Mucosa of stomach (tissue), 1 donor: ENCODE measurements around the gene SCFD2.

ENCODE experiments used
- H3K27me3 ChIP-seq: one replicate; pipeline ENCODE4 v1.7.0; 2013; ENCODE audit warnings: mild to moderate bottlenecking, low read length; ENCODE audit not compliant: control insufficient read depth, insufficient read depth
- H3K36me3 ChIP-seq: one replicate; pipeline ENCODE4 v1.7.0; 2013; ENCODE audit warnings: low read length; ENCODE audit not compliant: control insufficient read depth, insufficient read depth
- H3K4me1 ChIP-seq: one replicate; pipeline ENCODE4 v1.7.0; 2013; ENCODE audit warnings: mild to moderate bottlenecking, low read length; ENCODE audit not compliant: control insufficient read depth, insufficient read depth
- H3K4me3 ChIP-seq: one replicate; pipeline ENCODE4 v1.7.0; 2013; ENCODE audit warnings: low read length
- H3K9ac ChIP-seq: one replicate; pipeline ENCODE4 v1.7.0; 2013; ENCODE audit warnings: mild to moderate bottlenecking, low read length, moderate library complexity
- H3K9me3 ChIP-seq: one replicate; pipeline ENCODE4 v1.7.0; 2013; ENCODE audit warnings: mild to moderate bottlenecking, low read length, moderate library complexity; ENCODE audit not compliant: control insufficient read depth
- donor health status: Pancreatic carcinoma.

SCFD2 gene

GRCh38 chr4:53123171-53123570 lies 242.7 kb downstream of the SCFD2 start:
- Histone ChIP-seq H3K4me1 (peaks cover 32% of the 10 kb centered on the region), H3K4me3 (no peak overlapping the region), H3K27me3 (no peaks in the 10 kb centered on the region), H3K36me3 (no peaks in the 10 kb centered on the region), H3K9me3 (no peaks in the 10 kb centered on the region), H3K9ac (no peak overlapping the region)

- no peaks in the 10 kb centered on the region for H3K36me3 ChIP-seq
- no peaks in the 10 kb centered on the region for H3K27me3 ChIP-seq
- H3K4me3 ChIP-seq, result no peak overlapping the region
- H3K9me3 ChIP-seq, result no peaks in the 10 kb centered on the region
- peaks cover 32% of the 10 kb centered on the region for H3K4me1 ChIP-seq
- H3K9ac ChIP-seq, result no peak overlapping the region
These were observed 243.4 kb downstream of the SCFD2 start for GRCh38 chr4:53122280-53123116.

- Histone ChIP-seq H3K9ac (no peak overlapping the region), H3K4me1 (peaks cover 32% of the 10 kb centered on the region), H3K27me3 (no peaks in the 10 kb centered on the region), H3K36me3 (no peaks in the 10 kb centered on the region), H3K4me3 (no peak overlapping the region), H3K9me3 (no peaks in the 10 kb centered on the region)
These were observed 244.5 kb downstream of the SCFD2 start for GRCh38 chr4:53121264-53121865.

DNA sequence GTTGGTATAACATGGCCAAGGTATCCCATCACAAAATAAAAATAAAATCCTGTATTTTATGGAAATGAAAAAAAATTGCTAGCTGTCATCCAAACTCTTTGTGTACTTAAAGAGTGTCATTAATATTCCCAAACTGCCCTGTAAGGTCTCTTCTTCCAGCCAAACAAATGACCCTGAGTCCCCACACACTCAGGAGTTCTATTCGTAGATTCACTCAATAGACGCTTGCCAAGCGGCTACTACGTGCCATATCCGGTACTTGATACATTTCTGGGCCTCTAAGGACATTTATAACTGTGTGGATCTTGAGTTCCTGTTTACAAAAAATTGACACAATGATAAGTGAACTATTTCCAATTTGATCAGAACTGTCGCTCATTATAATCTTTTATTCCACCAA lies 245.1 kb downstream of the SCFD2 start:
- Histone ChIP-seq H3K36me3 (no peaks in the 10 kb centered on the region), H3K9me3 (no peaks in the 10 kb centered on the region), H3K4me1 (peaks cover 32% of the 10 kb centered on the region), H3K27me3 (no peaks in the 10 kb centered on the region), H3K9ac (no peak overlapping the region), H3K4me3 (no peak overlapping the region)

DNA sequence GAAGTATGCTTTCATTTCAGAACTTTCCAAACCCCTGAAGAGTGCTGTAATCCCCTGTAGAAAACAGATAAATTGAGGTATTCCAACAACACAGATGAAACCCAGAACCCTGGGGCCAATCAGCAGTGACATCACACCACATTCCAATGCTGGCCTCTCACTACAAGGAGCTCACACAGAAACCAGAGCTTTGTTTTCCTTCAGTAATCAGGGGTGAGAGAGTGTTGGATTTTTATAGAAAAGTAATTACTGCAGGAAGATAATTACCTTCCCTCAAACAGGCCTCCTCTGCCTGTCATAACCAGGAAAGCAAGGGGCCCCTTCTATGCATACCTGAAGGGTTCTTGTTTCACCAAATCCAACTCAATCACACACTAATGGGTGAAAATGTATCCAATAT lies 246.2 kb downstream of the SCFD2 start:
- no peaks in the 10 kb centered on the region for H3K36me3 ChIP-seq
- peaks cover 32% of the 10 kb centered on the region for H3K4me1 ChIP-seq
- H3K9me3 ChIP-seq, result no peaks in the 10 kb centered on the region
- no peak overlapping the region for H3K9ac ChIP-seq
- H3K27me3 ChIP-seq, result no peaks in the 10 kb centered on the region
- no peak overlapping the region for H3K4me3 ChIP-seq

GRCh38 chr4:53118676-53119075 lies 247.2 kb downstream of the SCFD2 start:
- no peaks in the 10 kb centered on the region for H3K27me3 ChIP-seq
- H3K9ac ChIP-seq, result no peak overlapping the region
- H3K4me1 ChIP-seq, result peaks cover 29% of the 10 kb centered on the region
- H3K4me3 ChIP-seq, result no peak overlapping the region
- no peaks in the 10 kb centered on the region for H3K36me3 ChIP-seq
- no peaks in the 10 kb centered on the region for H3K9me3 ChIP-seq

DNA sequence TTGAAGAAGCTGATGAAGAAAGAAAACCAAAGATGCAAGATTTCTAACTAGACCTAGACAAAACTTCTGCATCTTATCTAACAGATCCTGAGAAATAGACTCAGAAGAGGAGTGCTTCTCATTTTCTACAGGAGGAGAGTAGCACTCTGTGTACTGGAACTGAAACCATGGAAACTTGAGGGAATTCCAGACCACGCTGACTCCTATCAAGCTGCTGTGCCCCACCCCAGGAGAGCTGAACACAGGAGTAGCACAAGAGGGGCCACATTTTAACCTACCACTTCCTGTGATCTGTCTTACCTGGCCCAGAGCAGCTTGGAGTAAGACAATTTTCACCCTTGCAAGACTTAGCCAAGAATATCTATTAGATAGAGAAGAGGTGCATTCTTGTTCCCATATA lies 248.9 kb downstream of the SCFD2 start:
- H3K4me1 ChIP-seq, result peaks cover 13% of the 10 kb centered on the region
- no peaks in the 10 kb centered on the region for H3K27me3 ChIP-seq
- no peak overlapping the region for H3K4me3 ChIP-seq
- H3K9ac ChIP-seq, result no peak overlapping the region
- no peaks in the 10 kb centered on the region for H3K36me3 ChIP-seq
- no peaks in the 10 kb centered on the region for H3K9me3 ChIP-seq

- no peaks in the 10 kb centered on the region for H3K9me3 ChIP-seq
- no peaks in the 10 kb centered on the region for H3K27me3 ChIP-seq
- no peaks in the 10 kb centered on the region for H3K4me1 ChIP-seq
- H3K36me3 ChIP-seq, result no peaks in the 10 kb centered on the region
- H3K4me3 ChIP-seq, result no peak overlapping the region
- H3K9ac ChIP-seq, result no peak overlapping the region
These were observed 252.2 kb downstream of the SCFD2 start for GRCh38 chr4:53113431-53114225.

GRCh38 chr4:53105313-53105712 lies 260.5 kb downstream of the SCFD2 start:
- H3K4me1 ChIP-seq, result no peaks in the 10 kb centered on the region
- H3K27me3 ChIP-seq, result no peaks in the 10 kb centered on the region
- H3K9me3 ChIP-seq, result no peaks in the 10 kb centered on the region
- H3K36me3 ChIP-seq, result no peaks in the 10 kb centered on the region
- H3K4me3 ChIP-seq, result no peak overlapping the region
- H3K9ac ChIP-seq, result no peak overlapping the region

GRCh38 chr4:53103481-53103880 lies 262.4 kb downstream of the SCFD2 start:
- H3K9ac ChIP-seq, result no peak overlapping the region

GRCh38 chr4:53101191-53101581 lies 264.7 kb downstream of the SCFD2 start:
- no peaks in the 10 kb centered on the region for H3K27me3 ChIP-seq
- no peaks in the 10 kb centered on the region for H3K4me1 ChIP-seq
- H3K4me3 ChIP-seq, result no peak overlapping the region
- H3K9ac ChIP-seq, result no peak overlapping the region
- no peaks in the 10 kb centered on the region for H3K36me3 ChIP-seq
- H3K9me3 ChIP-seq, result no peaks in the 10 kb centered on the region

More at GRCh38 chr4:53103481-53103880, 262.4 kb downstream of the SCFD2 start:
- Histone ChIP-seq H3K9me3 (no peaks in the 10 kb centered on the region), H3K4me1 (no peaks in the 10 kb centered on the region), H3K36me3 (no peaks in the 10 kb centered on the region), H3K4me3 (no peak overlapping the region), H3K27me3 (no peaks in the 10 kb centered on the region)
